HCT116 (cell line): ENCODE results near the gene USP33.
"Not testable (repeated sequence)": the region's sequence is repeated elsewhere in the genome, so short reads cannot be mapped to it uniquely, and the experiment has no call there.

Experiments
- CBX3 ChIP-seq: IDR thresholded peaks from 2 replicates; pipeline ENCODE4 v1.6.1; 2012; ENCODE audit warnings: low read depth
- CEBPB ChIP-seq: IDR thresholded peaks from 2 replicates; pipeline ENCODE4 v1.6.1; 2012; ENCODE audit warnings: low read depth
- CTCF ChIP-seq, 3 experiments: fragments of 200-600 bp in 1 of 3; sonication (generic) in 1 of 3; IDR thresholded peaks in 2 of 3; conservative IDR thresholded peaks in 1 of 3; 2 replicates each; pipeline ENCODE4 v1.5.1; 2012 to 2017; ENCODE audit warnings: low read depth in 2 of 3, low read length in 2 of 3, antibody characterized with exemption in 1 of 3, borderline replicate concordance in 1 of 3, control low read depth in 1 of 3, mild to moderate bottlenecking in 1 of 3, mixed read lengths in 1 of 3, mixed run types in 1 of 3, moderate library complexity in 1 of 3; ENCODE audit not compliant: insufficient read depth in 1 of 3
- EGR1 ChIP-seq: IDR thresholded peaks from 2 replicates; pipeline ENCODE4 v1.6.1; 2012; ENCODE audit warnings: low read depth
- EZH2 ChIP-seq: fragments of 200-600 bp; sonication (generic); IDR thresholded peaks from 2 replicates; pipeline ENCODE4 v1.6.1; 2017; ENCODE audit warnings: antibody characterized with exemption, mixed run types
- EZH2phosphoT487 ChIP-seq: fragments of 200-600 bp; IDR thresholded peaks from 2 replicates; pipeline ENCODE4 v1.6.1; 2018; ENCODE audit warnings: antibody characterized with exemption, borderline replicate concordance
- FOSL1 ChIP-seq: IDR thresholded peaks from 2 replicates; pipeline ENCODE4 v1.6.1; 2012; ENCODE audit warnings: low read depth
- MAX ChIP-seq: IDR thresholded peaks from 2 replicates; pipeline ENCODE4 v1.6.1; 2012
- POLR2A ChIP-seq: IDR thresholded peaks from 2 replicates; pipeline ENCODE4 v1.7.0; 2011; ENCODE audit warnings: borderline replicate concordance; ENCODE audit not compliant: insufficient read depth, insufficient read length; ENCODE audit errors: extremely low read depth
- POLR2AphosphoS5 ChIP-seq: IDR thresholded peaks from 2 replicates; pipeline ENCODE4 v1.6.1; 2011; ENCODE audit warnings: mild to moderate bottlenecking, low read depth, low read length, moderate library complexity
- RAD21 ChIP-seq: IDR thresholded peaks from 2 replicates; pipeline ENCODE4 v1.6.1; 2012; ENCODE audit warnings: low read depth, mild to moderate bottlenecking
- REST ChIP-seq: IDR thresholded peaks from 2 replicates; pipeline ENCODE4 v1.6.1; 2012; ENCODE audit warnings: low read depth
- SIN3A ChIP-seq: IDR thresholded peaks from 2 replicates; pipeline ENCODE4 v1.6.1; 2012; ENCODE audit warnings: low read depth
- YY1 ChIP-seq: IDR thresholded peaks from 2 replicates; pipeline ENCODE4 v1.6.1; 2011; ENCODE audit warnings: low read length, low read depth, moderate library complexity, mild to moderate bottlenecking; ENCODE audit not compliant: insufficient replicate concordance; ENCODE audit errors: extremely low read depth

GRCh38 chr1:77749489-77749888 lies 10.2 kb downstream of the USP33 start:
- TF ChIP-seq CTCF (IDR thresholded peaks at IDR 0.05 in 2 of 3, conservative IDR thresholded peaks at IDR 0.05 in 1 of 3; ENCODE audit: borderline replicate concordance in 1 of 3, insufficient read depth in 1 of 3, low read depth in 2 of 3, low read length in 2 of 3); POLR2A; EZH2; RAD21; FOSL1; YY1; EZH2phosphoT487; SIN3A; MAX; CBX3; POLR2AphosphoS5; CEBPB; EGR1; REST: not testable (repeated sequence)
